GM21390 (cell line): Measurements from ENCODE around the gene GAS7.

Experiments
- ATAC-seq: cut with Tn5 transposase; IDR thresholded peaks from one replicate; pipeline ENCODE4 v1.9.1; 2021; ENCODE audit not compliant: unreplicated experiment

The GAS7 gene

DNA sequence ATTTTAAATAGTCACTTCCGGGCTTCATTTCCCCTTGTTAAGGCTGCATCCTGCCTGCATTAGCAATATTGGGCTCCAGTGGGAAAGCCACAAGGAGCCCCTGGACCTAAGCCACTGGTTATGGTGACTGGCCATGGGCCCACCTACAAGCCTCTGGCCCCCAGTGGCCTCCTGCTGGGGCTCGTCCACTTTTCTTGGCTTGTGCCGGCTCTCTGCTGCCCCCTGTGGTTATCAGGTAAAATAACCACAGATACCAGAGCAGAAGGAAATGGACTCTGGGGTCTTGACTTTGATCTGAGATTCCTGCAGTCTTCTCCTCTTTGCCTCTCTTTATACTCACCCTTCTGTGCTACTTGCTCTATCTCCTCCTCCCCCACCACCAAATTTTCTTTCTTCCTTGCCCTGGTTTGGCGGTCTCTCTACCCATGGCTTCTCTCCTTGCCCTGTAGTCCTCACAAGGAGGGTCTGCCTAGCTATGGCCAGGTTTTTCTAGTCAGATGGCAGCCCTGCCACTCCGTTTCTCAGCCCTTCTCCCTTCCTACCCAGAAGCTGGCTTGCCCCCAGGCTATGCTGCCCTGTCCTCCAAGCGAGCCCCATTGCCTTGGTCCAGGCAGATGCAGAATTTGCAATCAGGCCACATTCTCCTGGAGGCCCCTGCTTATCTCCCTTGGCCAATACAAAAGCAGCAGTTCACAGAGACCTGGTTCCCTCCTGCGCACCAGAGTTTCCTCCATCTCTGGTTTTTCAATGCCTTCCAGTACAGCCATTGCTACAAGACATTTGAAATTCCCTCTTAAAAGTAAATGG is 210.4 kb downstream of the GAS7 start:
- ATAC-seq, result no peak

GRCh38 chr17:9986754-9987382 is 211.5 kb downstream of the GAS7 start:
- ATAC-seq, result no peak

GRCh38 chr17:9985646-9986045 is 212.8 kb downstream of the GAS7 start:
- no peak for ATAC-seq

DNA sequence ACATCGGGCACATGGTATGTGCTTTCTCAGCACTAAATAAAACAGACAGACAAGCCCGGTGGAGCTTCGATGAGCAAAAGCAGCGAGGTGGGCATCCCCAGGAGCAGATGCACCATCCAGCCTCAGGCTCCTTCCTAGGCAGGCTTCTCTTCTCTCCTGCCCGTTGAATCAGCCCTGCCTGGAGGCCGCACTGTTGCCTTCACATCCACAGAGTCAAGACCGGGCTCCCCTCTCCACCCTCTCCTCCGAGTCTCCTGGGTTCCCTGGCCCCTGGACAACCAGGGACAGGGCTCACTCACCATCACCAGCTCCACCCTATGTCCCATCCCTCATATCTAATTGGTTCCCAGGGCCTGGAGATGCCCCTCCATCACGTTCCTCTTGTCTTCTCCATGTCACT is 213.6 kb downstream of the GAS7 start:
- ATAC-seq, result no peak

GRCh38 chr17:9982159-9982558 is 216.2 kb downstream of the GAS7 start:
- ATAC-seq, result no peak

GRCh38 chr17:9981344-9981915 is 217.0 kb downstream of the GAS7 start:
- no peak for ATAC-seq

DNA sequence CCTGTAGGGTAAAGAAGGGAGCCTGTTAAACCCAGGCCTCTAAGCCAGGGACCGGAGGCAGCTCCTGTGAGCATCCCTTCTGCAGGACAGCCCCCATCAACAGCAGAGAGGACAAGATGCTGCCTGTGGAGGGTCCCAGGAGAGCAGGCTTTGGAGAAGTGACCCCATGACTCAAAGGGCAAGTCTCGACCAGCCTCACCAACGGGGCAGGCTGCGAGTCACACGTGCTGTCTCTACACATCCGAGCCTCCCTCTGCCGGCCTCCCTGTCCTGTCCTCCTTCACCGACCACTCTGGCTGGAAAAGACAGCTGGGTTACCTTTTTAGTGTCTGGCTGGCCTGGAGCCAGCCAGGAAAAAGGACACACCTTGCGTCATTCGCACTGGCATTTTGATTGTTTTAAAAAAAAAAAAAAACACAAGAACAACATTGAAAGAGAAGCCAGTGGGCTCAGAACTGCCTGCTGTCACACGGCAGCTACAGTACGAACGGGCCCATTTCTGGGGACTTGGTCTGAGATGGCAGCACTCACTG is 218.9 kb downstream of the GAS7 start:
- no peak for ATAC-seq

DNA sequence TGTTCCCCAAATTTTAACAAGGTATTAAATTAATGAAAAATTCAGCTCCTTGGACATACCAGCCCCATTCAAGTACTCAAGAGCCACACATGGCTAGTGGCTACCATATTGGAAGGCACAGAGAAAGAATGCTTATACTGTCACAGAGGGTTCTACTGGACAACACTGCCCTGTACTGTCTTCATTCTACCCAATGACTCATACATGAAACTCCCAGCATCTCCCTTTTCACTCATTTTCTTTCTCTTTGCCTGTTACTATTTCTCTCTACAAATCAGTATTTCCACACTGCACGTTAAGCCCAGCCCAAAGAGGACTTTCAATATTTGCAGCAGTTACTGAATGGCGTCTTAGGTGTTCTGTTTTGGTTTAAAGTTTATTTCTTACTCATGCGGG is 221.2 kb downstream of the GAS7 start:
- peak; percentile 64 for ATAC-seq

DNA sequence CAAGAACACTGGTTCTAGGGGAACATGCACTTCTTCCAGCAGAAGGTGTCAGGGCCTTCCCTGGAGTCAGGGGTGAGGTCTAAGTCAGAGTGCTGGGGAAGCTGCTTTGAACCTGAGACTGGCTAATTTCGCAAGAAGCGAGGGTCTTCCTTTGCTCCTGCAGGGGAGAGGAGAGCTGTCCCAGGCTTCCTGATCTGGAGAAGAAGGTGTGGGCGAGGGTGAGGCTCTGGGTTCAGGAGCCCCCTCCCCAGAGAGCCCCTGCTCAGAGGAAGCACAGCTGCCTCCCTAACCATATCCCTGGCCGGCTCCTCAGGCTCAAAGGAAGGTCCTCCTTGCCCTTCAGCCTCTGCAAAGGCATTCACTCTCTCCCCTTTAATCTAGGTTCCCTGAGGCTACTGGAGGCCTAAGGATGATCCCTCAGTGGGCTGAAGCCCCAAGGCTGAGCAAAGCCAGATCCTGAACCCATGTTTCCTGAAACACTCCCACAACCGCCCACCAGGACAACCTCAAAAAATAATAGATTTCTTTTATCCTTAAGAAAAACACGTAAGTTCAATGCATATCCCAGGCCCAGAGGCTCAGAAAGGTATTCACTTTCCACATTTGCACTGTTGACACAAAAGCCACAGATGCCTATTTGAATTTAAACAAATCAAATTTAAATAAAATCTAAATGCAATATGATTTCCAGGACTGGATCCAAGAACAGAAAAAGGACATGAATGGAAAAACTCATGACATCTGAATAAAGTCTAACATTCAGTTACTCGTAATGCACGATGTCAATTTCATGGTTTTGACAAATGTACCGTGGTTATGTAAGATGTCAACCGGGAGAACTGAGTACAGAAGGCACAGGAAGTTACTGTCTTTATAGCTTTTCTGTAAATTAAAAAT is 221.9 kb downstream of the GAS7 start:
- ATAC-seq, result no peak

DNA sequence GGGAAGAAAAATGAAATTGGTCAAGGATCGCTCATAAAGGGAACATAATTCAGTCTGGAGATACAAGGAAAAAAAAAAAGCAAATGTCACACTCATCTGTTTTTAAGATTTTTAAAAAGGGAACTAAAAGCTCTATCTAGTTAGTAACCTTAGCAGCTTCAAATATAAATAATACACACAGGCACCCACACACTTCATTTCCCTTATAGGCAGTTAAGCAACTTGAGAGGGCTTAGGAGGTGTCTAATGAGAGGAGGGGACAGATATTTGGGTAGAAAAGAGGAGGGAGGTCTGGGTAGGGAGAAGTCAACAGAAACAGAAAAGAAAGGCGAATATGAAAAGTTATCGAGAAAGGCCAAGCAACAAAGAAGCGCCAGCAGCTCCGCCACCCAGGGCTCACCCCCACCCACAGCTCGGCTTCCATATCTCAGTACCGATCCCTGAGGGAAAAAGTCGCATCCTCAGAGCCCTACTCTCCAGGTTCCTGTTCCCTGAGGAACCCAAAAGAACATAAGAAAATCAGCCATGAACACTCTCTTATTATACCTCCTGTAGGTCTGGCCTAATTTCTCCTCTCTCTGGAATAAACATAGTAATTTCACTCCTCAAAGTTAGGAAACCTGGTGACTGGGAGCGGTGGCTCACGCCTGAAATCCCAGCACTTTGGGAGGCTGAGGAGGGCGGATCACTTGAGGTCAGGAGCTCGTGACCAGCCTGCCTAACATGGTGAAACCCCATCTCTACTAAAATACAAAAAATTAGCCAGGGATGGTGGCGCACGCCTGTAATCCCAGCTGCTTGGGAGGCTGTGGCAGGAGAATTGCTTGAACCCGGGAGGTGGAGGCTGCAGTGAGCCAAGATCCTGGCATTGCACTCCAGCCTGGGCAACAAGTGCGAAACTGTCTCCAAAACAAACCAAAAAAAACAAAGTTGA is 223.7 kb downstream of the GAS7 start:
- no peak for ATAC-seq

- ATAC-seq, result no peak
These were observed 224.5 kb downstream of the GAS7 start for GRCh38 chr17:9973669-9974447.

DNA sequence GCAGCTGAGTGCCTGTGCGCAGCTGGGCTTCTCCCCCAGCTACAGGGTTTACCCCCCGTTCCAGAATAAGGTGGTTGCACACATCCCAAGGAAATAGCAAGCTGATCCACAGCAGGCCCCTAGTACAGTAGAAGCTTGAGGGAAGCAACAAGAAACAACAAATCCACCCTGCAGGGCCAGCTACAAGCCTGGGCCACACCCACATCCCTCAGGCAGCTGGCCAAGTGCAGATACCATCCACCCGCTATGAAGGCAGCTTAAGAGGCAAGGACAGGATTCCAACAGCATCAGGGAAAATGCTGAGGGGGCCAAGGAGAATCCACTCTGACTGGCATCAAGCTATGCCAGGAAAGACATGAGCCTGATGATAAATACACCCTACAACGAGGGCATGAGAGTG is 226.4 kb downstream of the GAS7 start:
- no peak for ATAC-seq

- ATAC-seq, result no peak
These were observed 229.0 kb downstream of the GAS7 start for GRCh38 chr17:9969301-9969935.

DNA sequence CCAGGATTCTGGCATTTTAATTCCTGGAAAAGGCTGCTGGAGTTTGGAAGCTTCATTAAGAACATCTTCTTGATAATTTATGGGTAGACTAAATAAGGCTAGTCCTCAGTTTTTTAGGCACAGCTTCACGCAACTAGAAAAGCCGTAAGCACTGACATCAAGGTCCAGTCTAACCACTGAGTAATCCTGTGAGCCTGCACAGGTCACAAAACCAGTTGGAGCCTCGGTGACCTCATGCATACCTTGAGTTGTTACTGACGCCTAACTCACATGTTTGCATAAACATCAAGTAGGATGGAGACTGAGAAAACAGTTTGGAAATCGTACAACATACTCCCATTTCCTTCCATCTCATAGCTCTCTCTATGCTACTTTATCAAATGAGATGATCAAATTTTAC is 229.5 kb downstream of the GAS7 start:
- ATAC-seq, result no peak

GRCh38 chr17:9968008-9968407 is 230.4 kb downstream of the GAS7 start:
- ATAC-seq, result no peak

- ATAC-seq, result no peak
These were observed 238.9 kb downstream of the GAS7 start for GRCh38 chr17:9959377-9959981.

- no peak for ATAC-seq
These were observed 239.7 kb downstream of the GAS7 start for GRCh38 chr17:9958586-9959281.

DNA sequence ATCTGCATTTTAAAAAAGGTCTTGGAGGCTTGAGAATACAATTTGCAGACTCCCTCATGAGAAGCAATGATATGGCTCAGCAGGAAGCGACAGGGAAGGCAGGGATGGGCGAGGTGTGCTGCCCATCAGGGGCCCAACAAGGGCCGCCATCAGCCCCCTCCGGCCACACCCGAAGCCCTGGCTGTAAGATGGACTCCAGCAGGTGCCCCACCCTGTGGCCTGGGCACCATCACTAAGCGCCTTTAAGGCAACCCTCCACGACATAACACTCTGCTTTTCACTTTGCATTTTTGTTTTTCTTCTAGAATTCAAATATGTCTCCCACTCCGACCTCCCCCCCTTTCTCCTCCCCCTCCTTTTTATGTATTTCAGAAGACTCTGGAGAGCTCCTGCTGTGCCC is 241.2 kb downstream of the GAS7 start:
- ATAC-seq, result no peak
